Measurements from ENCODE around the gene FAM181A.

- TF ChIP-seq EP300 (IDR thresholded peaks at IDR 0.05) (no peak), CTCF (IDR thresholded peaks at IDR 0.05) (peak in 1 of 7 experiments; percentile 20), POLR2AphosphoS5 (IDR thresholded peaks at IDR 0.05) (no peak)
Observed at GRCh38 chr14:93970585-93970964, 43.4 kb downstream of the FAM181A start.

Data from stomach (tissue), 4 donors.